ENCODE results near the gene NOL7.

NOL7 gene

GRCh38 chr6:13654496-13654895 is 39.4 kb downstream of the NOL7 start:
- DNase-seq (ENCODE audit: low spot score) = no peak

GRCh38 chr6:13655700-13656099 is 40.6 kb downstream of the NOL7 start:
- DNase-seq (ENCODE audit: low spot score) = no peak

- DNase-seq (ENCODE audit: low spot score) = no peak
These were observed 45.1 kb downstream of the NOL7 start for GRCh38 chr6:13660273-13660672.

- DNase-seq (ENCODE audit: low spot score) = no peak
These were observed 45.8 kb downstream of the NOL7 start for GRCh38 chr6:13660893-13661292.

- no peak for DNase-seq (ENCODE audit: low spot score)
These were observed 46.5 kb downstream of the NOL7 start for GRCh38 chr6:13661647-13662046.

GRCh38 chr6:13662651-13663334 is 47.7 kb downstream of the NOL7 start:
- DNase-seq (ENCODE audit: low spot score) = no peak

GRCh38 chr6:13663986-13664385 is 48.9 kb downstream of the NOL7 start:
- no peak for DNase-seq (ENCODE audit: low spot score)

- DNase-seq (ENCODE audit: low spot score) = no peak
These were observed 49.7 kb downstream of the NOL7 start for GRCh38 chr6:13664703-13665352.

GRCh38 chr6:13666194-13667105 is 51.3 kb downstream of the NOL7 start:
- DNase-seq (ENCODE audit: low spot score) = no peak

GRCh38 chr6:13667655-13668054 is 52.5 kb downstream of the NOL7 start:
- DNase-seq (ENCODE audit: low spot score) = no peak

GRCh38 chr6:13668291-13668928 is 53.3 kb downstream of the NOL7 start:
- DNase-seq (ENCODE audit: low spot score) = no peak

- DNase-seq (ENCODE audit: low spot score) = no peak
These were observed 54.3 kb downstream of the NOL7 start for GRCh38 chr6:13669476-13669875.

Data from pons (tissue), 1 donor.